Measurements from ENCODE around the gene DCAF5. TPM values are rescaled to one million over a fixed set of nuclear protein-coding genes. Genes with fewer than 3 reads are reported as not detected.
"Not testable (repeated sequence)": the region's sequence is repeated elsewhere in the genome, so short reads cannot be mapped to it uniquely, and the experiment has no call there.

DCAF5 gene
- polyA plus RNA-seq, 1 donor, result 66.6 TPM

DNA sequence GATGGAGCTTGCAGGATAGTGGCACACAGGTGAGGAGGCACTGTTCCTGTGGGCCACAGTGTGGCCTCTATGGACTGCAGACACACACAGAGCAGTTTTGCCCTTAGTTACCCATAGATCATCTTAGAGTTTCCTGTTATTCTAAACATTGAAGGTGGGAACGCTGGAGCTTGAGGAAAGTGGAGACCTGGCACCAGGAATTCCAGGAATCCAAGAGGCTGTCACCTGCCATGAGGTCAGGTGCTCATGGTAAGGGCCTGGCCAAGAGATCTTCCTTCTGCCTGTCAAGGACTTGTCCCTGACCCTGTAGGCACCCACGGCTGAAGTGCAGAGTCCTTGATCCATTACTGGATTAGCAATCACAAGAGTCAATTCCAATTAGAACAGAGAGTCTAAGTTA is 108.6 kb downstream of the DCAF5 start:
- no peak for DNase-seq

GRCh38 chr14:69043596-69044260 is 109.2 kb downstream of the DCAF5 start:
- DNase-seq, result no peak

- no peak for DNase-seq
Measured at GRCh38 chr14:69042787-69043444, 110.0 kb downstream of the DCAF5 start.

DNA sequence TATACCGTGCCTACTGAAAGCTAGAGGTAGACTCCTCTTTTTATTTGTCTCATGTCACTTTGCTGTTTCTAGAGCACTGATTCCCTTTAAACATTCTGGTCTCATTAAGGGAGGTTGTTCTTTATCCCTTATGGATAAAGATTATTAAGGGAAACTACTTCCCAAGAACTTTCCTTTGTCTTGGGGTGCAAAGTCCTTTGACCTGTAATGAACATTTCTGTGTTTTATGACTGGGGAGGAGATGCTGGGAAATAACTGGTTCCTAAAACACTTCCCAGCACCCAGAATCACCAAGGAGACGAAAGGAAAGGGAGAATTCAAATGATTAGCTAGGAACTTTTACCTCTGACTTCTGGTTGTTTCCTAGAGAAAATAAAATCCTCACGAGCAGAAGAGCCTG is 110.6 kb downstream of the DCAF5 start:
- DNase-seq, result no peak

DNA sequence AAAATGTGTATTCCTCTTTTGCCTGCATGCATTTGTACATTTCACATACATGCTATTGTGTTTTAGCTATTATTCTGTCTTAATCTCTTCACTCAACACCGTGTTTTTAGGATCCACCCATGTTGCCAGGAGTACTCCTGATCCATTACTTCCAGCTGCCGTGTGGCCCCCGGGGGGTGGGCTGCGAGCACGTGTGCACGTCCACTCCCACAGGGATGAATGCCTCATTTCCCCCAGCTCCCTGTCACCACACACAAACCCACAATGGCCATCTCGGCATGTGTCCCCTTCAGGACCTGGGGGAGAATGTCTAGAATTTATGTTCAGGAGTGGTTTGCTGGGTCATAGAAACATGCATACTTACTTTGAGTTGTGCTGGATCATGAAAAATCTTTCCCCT is 111.1 kb downstream of the DCAF5 start:
- no peak for DNase-seq

- DNase-seq, result no peak
Measured at GRCh38 chr14:69040353-69040752, 112.6 kb downstream of the DCAF5 start.

DNA sequence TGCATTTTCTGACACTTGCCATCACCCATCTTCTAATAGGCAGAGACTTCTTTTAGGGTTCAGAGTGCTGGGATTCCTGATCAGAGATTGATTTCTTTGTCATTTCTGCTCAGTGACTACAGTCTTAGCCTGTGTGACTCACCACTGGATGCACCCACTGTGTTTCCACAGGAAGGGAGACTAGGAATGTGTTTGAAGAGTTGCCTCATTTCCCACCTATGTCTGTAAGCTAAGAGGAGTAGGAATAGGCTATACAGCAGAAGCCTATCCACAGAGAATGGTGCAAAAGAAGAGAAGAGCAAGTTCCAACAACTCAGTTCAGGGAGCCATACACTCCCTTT is 113.7 kb downstream of the DCAF5 start:
- DNase-seq, result no peak

DNA sequence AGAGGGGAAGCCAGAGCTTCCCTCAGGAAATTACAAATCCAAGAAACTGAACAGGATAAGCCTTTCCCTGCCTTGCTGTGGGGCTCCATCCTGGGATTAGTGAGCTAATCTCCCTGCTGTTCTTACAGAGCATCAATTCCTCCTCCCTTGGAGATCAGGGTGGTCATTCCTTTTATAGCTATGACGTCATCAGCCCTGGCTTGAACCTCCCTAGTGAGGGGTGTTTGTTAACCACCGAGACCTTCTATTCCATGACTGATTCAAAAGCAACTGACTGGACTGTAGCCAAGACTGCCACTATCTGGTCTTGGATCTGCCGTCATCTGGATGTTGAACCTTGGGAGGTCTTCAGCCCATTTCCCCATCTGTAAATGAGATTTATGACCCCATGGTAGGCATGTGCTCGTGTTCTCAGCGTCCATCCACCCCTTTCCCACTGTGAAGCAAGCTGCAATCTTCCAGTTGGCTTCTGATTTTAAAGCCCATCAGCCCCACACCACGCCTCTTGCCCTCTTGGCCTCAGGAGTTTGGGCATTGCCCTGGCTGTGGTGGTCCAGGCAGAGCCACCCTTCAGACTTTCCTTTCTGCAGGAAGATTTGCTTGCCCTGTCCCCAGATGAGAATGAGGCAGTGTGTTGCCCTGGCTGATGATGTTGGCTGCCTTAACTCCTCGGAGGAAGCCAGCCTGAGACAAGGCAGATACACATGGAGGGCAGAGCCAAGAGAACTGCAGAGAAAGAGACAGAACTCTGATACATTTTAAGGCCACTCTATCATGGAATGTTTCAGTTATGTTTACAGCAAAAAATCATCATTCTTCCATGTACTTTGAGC is 114.2 kb downstream of the DCAF5 start:
- no peak for DNase-seq

DNA sequence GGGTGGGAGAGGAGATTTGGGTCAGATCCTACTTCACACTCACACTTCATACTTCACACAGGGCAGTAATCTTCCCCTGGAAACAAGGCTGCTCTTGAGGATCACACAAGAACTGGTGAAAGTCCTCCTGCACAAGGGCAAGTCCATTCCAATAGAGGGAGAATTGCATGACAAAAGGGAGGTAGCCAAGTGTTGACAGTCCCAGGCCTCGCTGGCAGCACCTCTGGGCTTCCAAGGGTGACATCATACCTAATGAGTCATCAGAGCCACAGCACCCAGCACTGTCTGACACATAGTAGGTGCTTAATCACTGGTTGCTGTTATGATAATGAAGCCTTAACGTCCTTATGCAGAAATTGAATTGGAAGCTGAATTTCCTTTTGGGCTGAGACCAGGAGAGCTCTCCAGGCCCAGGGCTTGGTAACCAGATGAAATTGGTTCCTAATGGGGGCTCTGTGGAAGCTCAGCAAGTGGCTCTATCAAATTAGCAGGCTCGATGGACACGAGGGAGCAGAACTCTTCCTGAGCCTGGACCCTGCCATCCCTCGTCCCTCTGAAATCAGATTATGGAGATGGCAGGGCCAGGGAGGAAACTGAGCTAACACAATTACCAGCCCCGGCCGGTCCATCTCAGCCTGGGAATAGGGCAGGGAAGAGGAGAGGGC is 115.0 kb downstream of the DCAF5 start:
- DNase-seq, result no peak

DNA sequence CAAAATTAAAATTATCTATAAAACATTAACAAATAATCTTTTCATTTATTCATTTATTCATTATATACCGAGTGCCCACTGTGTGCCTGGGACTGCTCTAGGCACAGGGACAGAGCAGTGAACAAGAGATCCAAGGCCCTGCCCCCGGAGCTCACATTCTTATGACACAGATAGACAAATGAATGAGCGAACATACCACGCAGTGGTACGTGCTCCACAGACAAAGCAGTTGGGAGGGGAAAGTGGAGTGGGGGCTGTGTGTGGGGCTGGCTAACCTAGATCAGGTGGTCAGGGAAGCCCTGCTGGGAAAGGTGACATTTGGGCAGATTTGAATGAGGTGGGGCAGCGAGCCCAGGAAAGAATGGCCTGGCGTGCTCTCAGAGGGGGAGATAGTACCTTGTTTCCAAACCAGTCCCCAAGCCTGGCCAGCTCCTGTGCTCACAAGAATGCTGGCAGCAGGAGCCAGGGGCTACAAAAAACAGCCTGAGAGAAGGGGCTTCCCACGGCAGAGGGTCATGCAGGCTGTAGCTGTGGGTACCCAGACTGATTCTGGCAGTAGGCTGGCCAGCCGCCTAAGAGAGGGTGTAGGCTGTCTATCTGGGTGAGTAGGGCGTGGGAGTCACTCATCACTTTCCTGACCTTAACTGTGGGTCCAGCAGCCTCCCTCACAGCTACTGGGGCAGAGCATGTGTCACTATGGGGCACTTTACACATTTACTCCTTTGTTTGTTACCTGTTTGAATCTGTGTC is 116.0 kb downstream of the DCAF5 start:
- no peak for DNase-seq

DNA sequence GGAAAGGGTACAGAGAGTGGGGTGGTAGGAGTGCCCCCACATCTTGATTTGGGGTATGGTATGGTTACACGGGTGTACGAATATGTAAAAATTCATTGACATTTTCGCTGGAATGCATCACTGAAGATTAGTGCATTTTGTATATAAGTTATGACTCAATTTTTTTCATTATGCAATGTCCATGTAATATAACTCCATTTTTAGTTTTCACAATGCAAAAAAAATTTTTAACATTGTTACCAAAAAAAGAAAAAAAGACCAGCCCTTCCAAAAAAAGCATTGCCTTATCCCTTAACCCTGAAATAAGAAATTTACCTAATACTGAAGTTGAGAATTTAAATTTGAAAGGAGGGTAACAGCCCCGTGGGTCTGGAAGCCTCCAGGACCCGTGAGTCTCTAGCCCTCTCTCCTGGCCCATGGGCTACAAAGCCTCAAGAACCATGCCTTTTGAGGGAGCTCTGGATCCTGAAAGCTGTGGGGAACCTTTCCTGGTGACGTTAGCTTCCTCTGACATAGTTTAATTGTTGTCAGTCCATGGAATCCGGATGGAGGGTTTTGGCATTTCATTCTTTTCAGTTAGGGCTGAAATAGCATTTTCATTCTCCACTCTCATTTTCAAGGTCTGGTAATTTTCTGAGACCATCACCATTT is 118.2 kb downstream of the DCAF5 start:
- DNase-seq, result no peak

GRCh38 chr14:69027242-69027913 is 125.5 kb downstream of the DCAF5 start:
- no peak for DNase-seq

GRCh38 chr14:69023035-69023434 is 129.9 kb downstream of the DCAF5 start:
- no peak for DNase-seq

- DNase-seq, result not testable (repeated sequence)
Measured at GRCh38 chr14:69022093-69022492, 130.8 kb downstream of the DCAF5 start.

DNA sequence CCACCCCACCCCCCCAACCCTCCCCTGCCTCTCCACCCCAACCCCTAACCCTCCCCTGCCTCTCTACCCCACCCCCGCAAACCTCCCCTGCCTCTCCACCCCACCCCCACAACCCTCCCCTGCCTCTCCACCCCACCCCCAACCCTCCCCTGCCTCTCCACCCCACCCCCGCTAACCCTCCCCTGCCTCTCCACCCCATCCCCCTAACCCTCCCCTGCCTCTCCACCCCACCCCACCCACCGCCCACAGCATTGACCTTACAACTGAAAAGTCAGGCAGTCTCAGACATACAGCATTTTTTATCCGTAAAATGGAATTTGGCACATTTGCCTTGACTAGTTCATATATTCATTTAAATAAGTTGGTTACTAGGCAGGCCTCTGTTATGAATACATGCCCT is 135.2 kb downstream of the DCAF5 start:
- DNase-seq, result no peak

DNA sequence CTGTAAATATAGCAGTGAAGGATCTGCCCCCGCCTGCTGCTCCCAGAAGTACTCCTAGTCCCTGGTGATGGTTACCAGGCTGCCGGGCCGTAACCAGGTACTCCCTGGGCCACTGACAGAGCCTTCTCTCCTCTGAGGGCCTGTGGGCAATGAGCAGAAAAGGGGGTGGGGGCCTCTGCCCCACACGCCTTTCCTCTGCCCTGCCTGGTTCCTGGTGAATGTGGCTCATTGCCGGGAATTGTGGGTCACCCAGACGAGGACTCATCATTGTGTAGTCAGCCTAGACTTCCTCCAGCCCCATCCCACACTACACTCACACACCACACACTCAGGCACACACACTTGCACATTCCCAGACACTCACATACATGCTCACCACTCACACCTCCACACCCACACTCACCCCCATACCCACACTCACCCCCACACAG is 138.1 kb downstream of the DCAF5 start:
- no peak for DNase-seq

DNA sequence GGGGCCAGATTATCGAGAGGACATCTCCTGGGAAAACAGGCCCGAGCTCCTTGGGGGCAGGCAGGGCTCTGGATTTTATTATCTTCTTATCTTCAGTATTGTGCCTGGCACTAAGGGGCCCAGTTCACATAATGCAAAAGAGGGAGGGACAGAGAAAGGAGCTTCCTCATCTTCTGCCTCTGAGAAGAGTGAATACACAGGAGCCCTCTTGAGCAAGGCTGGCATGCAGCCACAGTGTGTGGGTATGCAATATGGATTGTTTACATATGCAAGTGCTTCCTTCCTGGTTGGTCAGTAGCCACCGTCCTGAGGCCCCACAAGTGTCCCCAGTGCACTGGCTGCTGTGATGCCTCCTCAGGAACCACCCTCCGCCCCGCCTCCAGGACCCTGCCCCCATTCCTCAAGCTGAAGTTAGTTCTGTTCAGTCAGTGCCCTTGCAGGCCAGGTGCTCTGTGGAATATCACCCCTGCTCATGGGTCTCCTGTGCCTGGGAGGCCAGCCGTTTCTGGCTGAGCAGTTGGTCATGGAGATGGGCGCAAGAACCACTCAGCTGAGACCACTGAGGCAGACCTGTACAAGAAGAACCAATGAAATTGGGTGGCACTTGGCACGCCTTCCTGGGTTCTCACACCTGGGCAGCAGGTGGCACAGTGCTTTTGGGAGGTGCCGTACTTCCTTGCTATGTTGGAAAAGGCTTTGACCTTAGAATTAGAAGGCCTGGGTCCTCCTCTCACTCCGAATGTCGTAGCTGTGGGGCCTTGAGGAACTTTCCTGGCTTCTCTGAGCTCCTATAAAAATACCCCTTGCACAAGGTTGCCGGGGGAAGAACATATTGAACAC is 138.8 kb downstream of the DCAF5 start:
- DNase-seq, result no peak

DNA sequence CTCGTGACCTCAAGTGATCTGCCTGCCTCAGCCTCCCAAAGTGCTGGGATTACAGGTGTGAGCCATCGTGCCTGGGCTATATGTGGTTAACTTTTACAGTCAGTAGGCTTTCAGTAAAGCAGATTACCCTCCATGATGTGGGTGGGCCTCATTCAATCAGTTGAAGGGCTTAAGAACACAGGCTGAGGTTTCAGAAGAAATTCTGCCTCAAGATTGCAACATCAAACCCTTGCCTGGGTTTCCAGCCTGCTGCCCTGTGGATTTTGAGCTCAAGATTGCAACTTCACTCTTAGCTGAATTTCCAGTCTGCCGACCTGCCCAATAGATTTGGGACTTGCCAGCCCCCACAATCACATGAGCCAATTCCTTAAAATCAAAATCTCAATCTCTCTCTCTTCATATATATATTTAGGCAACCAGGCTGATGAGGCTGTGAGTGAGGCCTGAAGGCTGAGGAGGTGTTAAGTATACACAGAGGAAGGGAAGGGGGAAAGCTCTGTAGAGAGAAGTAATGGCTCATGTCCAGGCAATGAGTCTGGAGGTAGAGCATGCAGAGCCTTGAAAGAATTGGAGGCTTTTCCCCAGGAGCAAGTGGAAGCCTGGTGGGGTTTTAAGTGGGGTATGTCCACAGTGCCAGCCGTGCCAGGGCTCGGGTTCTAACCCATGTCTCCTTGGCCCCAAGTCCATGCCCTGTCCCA is 140.5 kb downstream of the DCAF5 start:
- no peak for DNase-seq

GRCh38 chr14:69010648-69011047 is 142.3 kb downstream of the DCAF5 start:
- no peak for DNase-seq

Measured in left kidney (tissue), 2 donors.